ENCODE data around the gene TIGD3.
A peak's percentile ranks its signal among the peaks of the same experiment; 100 is the strongest.

The TIGD3 gene

GRCh38 chr11:65354265-65355012 is at the start of gene TIGD3:
TIGD3 (plus strand) TSS chr11:65354751; CDS start chr11:65355809, 1,058 bp downstream.
- no peak for TF ChIP-seq JUND (IDR thresholded peaks at IDR 0.05; ENCODE audit: low read depth)
- DNase-seq (ENCODE audit: low read depth in 1 of 2, low spot score in 1 of 2), result peak; percentile 98 to 99
- in situ Hi-C loops (cut with HindIII; ENCODE audit: low pct_unique_long_range_greater_than_20kb, low sequenced_read_pairs), result no loop called here

GRCh38 chr11:65305501-65306268 is 48.9 kb upstream of the TIGD3 start:
- DNase-seq (ENCODE audit: low read depth in 1 of 2, low spot score in 1 of 2), result no peak
- no peak for TF ChIP-seq JUND (IDR thresholded peaks at IDR 0.05; ENCODE audit: low read depth)
- in situ Hi-C loops (cut with HindIII; ENCODE audit: low pct_unique_long_range_greater_than_20kb, low sequenced_read_pairs), result no loop called here

GRCh38 chr11:65307298-65308229 is 47.0 kb upstream of the TIGD3 start:
- in situ Hi-C loops (cut with HindIII; ENCODE audit: low pct_unique_long_range_greater_than_20kb, low sequenced_read_pairs), result no loop called here
- no peak for TF ChIP-seq JUND (IDR thresholded peaks at IDR 0.05; ENCODE audit: low read depth)
- no peak for DNase-seq (ENCODE audit: low read depth in 1 of 2, low spot score in 1 of 2)

- no peak for TF ChIP-seq JUND (IDR thresholded peaks at IDR 0.05; ENCODE audit: low read depth)
- in situ Hi-C loops (cut with HindIII; ENCODE audit: low pct_unique_long_range_greater_than_20kb, low sequenced_read_pairs), result no loop called here
- DNase-seq (ENCODE audit: low read depth in 1 of 2, low spot score in 1 of 2), result no peak
Observed at GRCh38 chr11:65308281-65308891, 46.2 kb upstream of the TIGD3 start.

GRCh38 chr11:65309006-65309405 is 45.5 kb upstream of the TIGD3 start:
- in situ Hi-C loops (cut with HindIII; ENCODE audit: low pct_unique_long_range_greater_than_20kb, low sequenced_read_pairs), result no loop called here
- no peak for TF ChIP-seq JUND (IDR thresholded peaks at IDR 0.05; ENCODE audit: low read depth)
- no peak for DNase-seq (ENCODE audit: low read depth in 1 of 2, low spot score in 1 of 2)

- no peak for TF ChIP-seq JUND (IDR thresholded peaks at IDR 0.05; ENCODE audit: low read depth)
- DNase-seq (ENCODE audit: low read depth in 1 of 2, low spot score in 1 of 2), result no peak
- in situ Hi-C loops (cut with HindIII; ENCODE audit: low pct_unique_long_range_greater_than_20kb, low sequenced_read_pairs), result no loop called here
Observed at GRCh38 chr11:65310215-65310614, 44.3 kb upstream of the TIGD3 start.

GRCh38 chr11:65310736-65311135 is 43.8 kb upstream of the TIGD3 start:
- in situ Hi-C loops (cut with HindIII; ENCODE audit: low pct_unique_long_range_greater_than_20kb, low sequenced_read_pairs), result no loop called here
- DNase-seq (ENCODE audit: low read depth in 1 of 2, low spot score in 1 of 2), result no peak
- no peak for TF ChIP-seq JUND (IDR thresholded peaks at IDR 0.05; ENCODE audit: low read depth)

- no peak for TF ChIP-seq JUND (IDR thresholded peaks at IDR 0.05; ENCODE audit: low read depth)
- DNase-seq (ENCODE audit: low read depth in 1 of 2, low spot score in 1 of 2), result no peak
- in situ Hi-C loops (cut with HindIII; ENCODE audit: low pct_unique_long_range_greater_than_20kb, low sequenced_read_pairs), result no loop called here
Observed at GRCh38 chr11:65311170-65311678, 43.3 kb upstream of the TIGD3 start.

GRCh38 chr11:65314501-65315203 is 39.9 kb upstream of the TIGD3 start, which contains the start of gene CDC42EP2:
CDC42EP2 (plus strand) TSS chr11:65314866; CDS start chr11:65320899, 6,033 bp downstream.
- TF ChIP-seq JUND (IDR thresholded peaks at IDR 0.05; ENCODE audit: low read depth), result no peak
- in situ Hi-C loops (cut with HindIII; ENCODE audit: low pct_unique_long_range_greater_than_20kb, low sequenced_read_pairs), result no loop called here
- DNase-seq (ENCODE audit: low read depth in 1 of 2, low spot score in 1 of 2), result peak; percentile 84 to 92

GRCh38 chr11:65315204-65315865 is 39.2 kb upstream of the TIGD3 start:
- in situ Hi-C loops (cut with HindIII; ENCODE audit: low pct_unique_long_range_greater_than_20kb, low sequenced_read_pairs), result no loop called here
- no peak for TF ChIP-seq JUND (IDR thresholded peaks at IDR 0.05; ENCODE audit: low read depth)

GRCh38 chr11:65315866-65316226 is 38.7 kb upstream of the TIGD3 start:
- no peak for DNase-seq (ENCODE audit: low read depth in 1 of 2, low spot score in 1 of 2)
- TF ChIP-seq JUND (IDR thresholded peaks at IDR 0.05; ENCODE audit: low read depth), result no peak
- in situ Hi-C loops (cut with HindIII; ENCODE audit: low pct_unique_long_range_greater_than_20kb, low sequenced_read_pairs), result no loop called here

More at GRCh38 chr11:65315204-65315865, 39.2 kb upstream of the TIGD3 start:
- DNase-seq (ENCODE audit: low read depth in 1 of 2, low spot score in 1 of 2), result peak; percentile 63 to 64

Measured in T47D (cell line).